GM12865 (cell line): ENCODE data around the gene CRYAA.
"Not testable (repeated sequence)": the region's sequence is repeated elsewhere in the genome, so short reads cannot be mapped to it uniquely, and the experiment has no call there.

Experiments used
- DNase-seq: peaks from one replicate; pipeline ENCODE4 v3.0.0; 2010; ENCODE audit warnings: low read depth
- H3K4me3 ChIP-seq: 2 replicates; pipeline ENCODE4 v1.5.1; 2011; ENCODE audit warnings: mild to moderate bottlenecking, low read depth, low read length, control low read depth

CRYAA gene, protein sequence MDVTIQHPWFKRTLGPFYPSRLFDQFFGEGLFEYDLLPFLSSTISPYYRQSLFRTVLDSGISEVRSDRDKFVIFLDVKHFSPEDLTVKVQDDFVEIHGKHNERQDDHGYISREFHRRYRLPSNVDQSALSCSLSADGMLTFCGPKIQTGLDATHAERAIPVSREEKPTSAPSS

DNA sequence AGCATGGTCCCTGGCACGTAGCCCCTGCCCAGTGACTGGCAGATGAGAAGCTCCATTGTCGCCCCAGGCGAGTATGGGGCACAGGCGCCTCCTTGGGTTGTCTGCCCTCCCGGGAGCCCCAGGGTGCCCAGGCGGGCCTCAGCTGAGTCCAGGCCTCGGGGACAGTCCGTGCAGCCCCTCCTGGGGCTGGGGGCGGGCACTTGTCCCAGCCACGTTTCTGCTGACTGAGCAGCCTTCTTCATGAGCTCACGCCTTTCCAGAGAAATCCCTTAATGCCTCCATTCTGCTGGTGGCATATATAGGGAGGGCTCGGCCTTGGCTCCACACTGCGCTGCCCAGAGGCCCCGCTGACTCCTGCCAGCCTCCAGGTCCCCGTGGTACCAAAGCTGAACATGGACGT, at the start of gene CRYAA:
CRYAA (plus strand) TSS at position 301 of the 400 bp plus-strand sequence; CDS start at position 393, 92 bp downstream.
- not testable (repeated sequence) for H3K4me3 ChIP-seq, DNase-seq

- H3K4me3 ChIP-seq, DNase-seq: not testable (repeated sequence)
Measured at GRCh38 chr21:43130094-43130493, 38.7 kb upstream of the CRYAA start.

GRCh38 chr21:43134520-43134919, 34.3 kb upstream of the CRYAA start:
- not testable (repeated sequence) for DNase-seq, H3K4me3 ChIP-seq

GRCh38 chr21:43138944-43139343, 29.9 kb upstream of the CRYAA start:
- not testable (repeated sequence) for DNase-seq, H3K4me3 ChIP-seq

DNA sequence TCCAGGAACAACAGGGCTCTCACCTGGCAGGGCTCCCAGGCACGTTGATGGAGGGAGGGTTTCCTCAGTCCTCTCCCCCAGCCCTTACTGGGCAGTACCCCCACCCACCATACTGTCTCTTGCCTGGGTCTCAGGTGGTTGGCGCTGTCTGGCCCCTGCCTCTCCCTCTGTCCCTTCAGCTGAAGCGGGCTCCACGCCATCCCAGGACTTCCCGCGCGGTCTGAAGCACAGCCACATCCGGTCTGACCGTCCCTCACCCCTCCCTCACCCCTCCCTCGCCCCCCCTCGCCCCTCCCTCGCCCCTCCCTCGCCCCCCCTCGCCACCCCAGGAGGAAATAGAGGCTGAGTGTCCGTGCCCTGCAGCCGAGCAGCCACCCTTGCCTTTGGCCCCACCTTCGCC, 27.4 kb upstream of the CRYAA start:
- H3K4me3 ChIP-seq, DNase-seq: not testable (repeated sequence)

DNA sequence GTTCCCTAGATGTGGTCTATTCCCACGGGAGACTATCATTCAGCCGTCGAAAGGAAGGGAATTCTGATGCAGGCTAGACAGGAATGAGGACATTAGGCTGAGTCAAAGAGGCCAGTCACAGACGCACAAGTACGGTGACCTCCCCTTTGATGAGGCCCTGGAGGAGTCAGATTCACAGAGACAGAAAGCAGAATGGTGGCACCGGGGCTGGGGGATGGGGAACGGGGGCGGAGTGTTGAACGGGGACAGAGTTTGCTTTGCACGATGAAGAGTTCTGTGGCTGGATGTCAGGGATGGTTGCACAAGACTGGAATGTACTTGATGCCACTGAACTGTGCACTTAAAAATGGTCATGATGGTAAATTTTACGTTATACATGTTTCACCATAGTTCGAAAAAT, 22.2 kb upstream of the CRYAA start:
- DNase-seq, H3K4me3 ChIP-seq: not testable (repeated sequence)

DNA sequence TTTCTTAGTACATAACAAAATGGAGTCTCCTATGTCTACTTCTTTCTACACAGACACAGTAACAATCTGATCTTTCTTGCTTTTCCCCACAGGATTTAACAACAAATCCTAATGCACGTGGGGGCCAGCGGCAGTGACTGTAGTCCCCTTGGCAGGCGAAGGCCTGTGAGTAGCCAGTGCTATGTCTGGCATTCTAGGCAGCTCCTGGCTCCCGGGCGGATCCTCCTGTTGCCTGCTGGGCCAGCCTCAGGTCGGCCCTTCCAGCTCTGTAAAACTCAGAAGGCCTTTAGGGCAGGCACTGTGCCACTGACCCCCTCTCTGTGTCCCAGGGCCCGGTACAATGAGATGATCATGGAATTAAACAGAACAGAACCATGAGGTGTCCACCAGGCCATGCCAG, 20.8 kb upstream of the CRYAA start:
- not testable (repeated sequence) for H3K4me3 ChIP-seq, DNase-seq

DNA sequence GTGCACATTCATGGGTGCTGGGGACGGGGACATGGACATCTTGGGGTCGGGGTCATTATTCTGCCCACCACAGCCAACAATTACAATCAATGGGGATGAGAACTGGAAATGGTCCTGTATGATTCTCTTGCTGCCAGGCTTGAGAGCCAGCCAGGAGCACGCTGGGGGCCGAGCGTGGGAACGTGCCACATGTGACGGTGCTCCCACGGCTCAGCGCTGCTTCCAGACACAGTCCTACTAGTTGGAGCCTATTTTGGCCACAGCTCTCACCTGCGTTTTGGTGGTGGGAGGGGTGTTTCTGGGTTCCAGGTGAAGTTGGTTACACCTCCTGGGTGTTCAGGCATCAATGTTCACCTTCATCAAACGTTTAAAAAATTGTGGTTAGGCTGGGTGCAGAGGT, 19.5 kb upstream of the CRYAA start:
- DNase-seq: not testable (repeated sequence)

DNA sequence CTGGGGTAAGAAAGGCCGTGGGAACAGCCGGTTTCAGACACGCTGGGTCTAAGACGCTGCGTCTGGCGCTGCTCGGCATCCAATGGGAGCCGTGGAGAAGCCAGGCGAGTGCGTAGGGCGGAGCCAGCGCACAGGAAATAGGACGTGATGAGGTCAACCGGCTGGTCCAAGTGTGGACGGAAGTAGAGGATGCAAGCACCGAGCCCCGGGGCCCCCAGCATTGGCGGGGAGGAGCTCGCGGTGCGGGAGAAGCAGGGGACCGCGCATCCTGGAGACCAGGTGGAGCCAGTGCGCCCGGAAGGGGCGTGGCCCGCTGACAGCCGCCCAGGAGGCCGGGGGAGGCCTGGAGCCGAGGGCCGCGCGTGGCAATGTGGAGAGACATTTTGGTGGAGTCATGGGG, 15.2 kb upstream of the CRYAA start:
- H3K4me3 ChIP-seq: not testable (repeated sequence)

More for the DNA sequence above, 19.5 kb upstream of the CRYAA start:
- H3K4me3 ChIP-seq: not testable (repeated sequence)

DNA sequence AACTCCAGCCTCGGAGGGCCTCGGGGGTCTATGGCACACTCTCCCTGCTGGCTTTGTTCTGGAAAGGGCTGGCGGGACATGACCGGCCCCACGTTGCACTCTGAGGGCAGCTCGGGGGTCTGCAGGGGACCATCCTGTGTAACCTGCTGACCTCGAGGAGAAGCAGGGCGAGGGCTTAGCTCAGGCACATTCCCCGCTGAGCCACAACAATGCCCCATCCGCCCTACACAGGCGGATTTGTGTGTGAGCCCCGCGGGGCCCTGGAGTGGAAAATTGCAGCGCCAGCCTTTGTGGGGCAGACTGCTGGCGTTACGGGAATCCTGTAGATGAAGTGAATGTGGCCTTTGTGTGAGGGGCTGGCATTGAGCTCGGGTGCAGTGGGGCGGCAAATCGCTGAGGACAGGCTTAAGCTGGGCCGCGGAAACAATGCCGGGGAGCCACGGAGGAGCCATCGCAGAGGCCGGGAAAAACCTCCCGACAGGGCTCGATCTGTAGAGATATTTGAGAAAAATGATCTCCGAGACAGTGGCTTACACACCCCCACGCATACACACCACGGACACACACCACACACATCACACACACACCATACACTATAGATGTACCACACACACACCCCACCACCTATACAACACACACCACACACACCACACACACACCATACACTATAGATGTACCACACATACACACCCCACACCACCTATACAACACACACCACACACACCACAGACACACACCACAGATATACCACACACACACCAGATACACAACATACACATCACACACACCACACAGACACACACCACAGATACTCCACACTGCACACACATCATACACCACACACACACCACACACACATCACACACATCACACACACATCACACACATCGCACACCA, 9.3 kb upstream of the CRYAA start:
- DNase-seq, H3K4me3 ChIP-seq: not testable (repeated sequence)

More for the DNA sequence above, 15.2 kb upstream of the CRYAA start:
- DNase-seq: not testable (repeated sequence)

DNA sequence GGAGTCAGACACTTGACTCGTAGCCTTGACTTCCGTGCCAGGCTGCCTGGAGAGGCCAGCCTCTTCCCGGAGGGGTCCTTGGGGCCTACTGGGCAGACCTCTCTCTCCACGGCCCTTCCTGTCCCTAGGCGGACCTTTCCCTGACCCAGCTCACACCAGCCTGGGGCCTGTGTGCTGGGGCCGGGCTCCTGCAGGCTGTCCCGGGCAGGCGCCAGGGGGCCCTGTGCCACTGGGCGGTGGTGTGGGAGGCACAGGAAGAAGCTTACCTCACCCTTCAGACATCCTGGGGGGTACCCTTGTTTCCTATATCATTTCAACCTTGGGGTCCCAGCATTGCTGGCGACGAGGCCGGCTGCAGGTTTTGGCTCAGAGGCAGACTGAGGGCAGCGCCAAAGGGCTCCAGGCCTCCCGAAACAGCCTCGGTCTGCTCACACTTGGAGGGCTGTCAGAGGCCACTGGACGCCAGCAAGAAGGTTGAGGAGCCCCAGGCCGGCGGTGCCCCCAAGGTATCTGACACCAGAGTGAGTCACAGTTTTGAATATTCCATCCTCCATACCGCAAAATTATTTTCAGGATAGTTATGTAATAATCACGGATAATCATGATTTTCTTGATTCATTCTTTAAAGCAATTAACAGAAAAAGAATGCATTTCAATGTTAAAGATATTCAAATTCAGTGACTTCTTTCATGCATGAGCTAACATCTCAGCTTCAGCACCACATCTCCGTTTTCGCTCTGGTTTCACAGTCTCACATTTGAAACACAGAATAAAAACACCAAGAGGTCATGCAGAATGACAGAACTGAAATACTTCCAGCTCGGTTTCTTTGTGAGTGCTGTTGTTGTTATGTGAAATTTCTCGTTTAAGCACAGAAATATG, 6.7 kb upstream of the CRYAA start:
- not testable (repeated sequence) for H3K4me3 ChIP-seq

GRCh38 chr21:43162708-43163205, 6.1 kb upstream of the CRYAA start:
- not testable (repeated sequence) for DNase-seq, H3K4me3 ChIP-seq

More for the DNA sequence above, 6.7 kb upstream of the CRYAA start:
- not testable (repeated sequence) for DNase-seq

DNA sequence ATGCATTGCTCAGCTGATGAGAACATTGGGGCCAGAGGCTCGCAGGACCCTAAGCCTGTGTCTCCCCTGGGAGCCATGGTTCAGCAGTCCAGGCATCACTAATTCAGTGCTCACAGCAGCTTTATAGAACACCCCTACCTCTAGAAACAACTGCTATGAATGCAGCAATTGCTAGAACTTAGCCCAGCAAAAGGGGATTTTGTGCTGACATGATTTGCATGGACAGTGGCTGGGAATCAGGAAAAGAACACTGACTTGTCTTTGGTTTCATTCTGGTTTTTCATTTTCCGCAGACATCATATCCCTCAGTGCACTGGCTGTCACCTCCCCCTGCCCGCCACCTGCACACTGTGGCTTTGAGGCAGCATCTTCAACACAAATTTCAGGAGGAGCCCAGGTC, 4.0 kb upstream of the CRYAA start:
- H3K4me3 ChIP-seq, DNase-seq: not testable (repeated sequence)

DNA sequence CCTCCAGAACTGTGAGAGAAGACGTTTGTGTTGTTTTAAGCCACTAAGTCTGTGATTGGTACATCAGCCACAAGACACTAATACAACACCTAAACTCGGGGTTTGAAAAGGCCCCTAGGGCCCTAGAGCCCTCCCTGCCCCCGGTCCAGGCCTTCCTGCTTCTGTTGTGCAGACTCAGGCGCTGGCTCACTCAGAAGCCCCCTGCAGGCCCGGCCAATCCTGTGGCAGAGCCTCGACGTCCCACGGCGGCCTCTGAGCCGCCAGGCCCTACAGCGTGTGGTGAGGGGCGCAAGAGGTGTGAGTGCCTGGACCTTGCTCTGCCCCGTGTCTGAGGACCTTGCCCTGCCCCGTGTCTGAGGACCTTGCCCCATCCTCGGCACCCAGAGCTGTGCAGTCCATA, 3.1 kb upstream of the CRYAA start:
- H3K4me3 ChIP-seq, DNase-seq: not testable (repeated sequence)

DNA sequence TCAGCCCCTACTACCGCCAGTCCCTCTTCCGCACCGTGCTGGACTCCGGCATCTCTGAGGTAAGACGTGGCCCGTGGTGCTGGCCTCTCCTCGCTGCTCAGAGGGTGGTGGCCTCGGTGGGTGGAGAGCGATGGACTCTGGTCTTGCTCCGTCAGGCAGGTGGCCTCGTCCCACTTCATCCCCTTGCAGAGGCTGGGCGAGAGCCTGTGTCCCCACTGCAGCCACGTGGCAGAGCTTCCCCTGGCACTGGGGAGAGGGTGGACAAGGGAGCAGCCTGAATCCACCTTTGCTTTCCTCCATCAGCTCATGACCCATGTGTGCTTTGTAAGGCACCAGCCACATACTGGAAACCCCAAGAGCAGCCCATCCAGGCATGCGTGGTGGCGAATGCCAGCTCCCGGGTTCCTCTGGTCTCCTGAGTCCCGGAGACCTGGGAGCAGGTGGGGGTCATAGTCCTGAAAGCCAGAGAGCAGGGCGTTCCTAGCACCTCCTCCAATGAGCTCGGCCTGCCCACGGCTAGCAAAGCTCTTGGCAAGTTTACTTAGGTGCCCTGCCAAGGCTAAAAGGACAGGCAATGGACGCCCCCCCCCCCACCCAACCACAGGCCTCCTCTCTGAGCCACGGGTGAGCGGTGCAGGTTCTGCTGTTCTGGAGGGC, 550 bp downstream of the CRYAA start:
- DNase-seq, H3K4me3 ChIP-seq: not testable (repeated sequence)

GRCh38 chr21:43169891-43170290, 1.1 kb downstream of the CRYAA start:
- H3K4me3 ChIP-seq, DNase-seq: not testable (repeated sequence)

DNA sequence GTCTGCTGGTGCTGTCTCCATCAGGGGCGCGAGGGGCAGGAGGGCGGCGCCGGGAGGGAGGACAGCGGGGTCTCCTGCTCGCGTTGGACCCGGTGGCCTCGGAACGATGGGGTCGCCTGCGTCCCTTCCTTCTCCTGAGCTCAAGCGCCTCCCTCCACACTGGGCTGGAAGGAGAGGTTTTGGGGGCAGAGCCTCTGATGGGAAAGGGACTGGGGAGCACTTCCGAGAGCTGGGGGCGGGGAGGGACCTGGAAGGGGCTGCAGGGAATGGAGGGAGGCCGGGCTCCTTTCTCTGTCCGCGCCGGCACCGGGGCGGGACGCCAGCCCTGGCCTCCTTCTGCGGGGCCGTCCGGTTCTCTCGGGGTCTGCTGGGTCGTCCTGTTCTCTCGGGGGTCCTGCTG, 4.0 kb downstream of the CRYAA start:
- not testable (repeated sequence) for H3K4me3 ChIP-seq, DNase-seq

DNA sequence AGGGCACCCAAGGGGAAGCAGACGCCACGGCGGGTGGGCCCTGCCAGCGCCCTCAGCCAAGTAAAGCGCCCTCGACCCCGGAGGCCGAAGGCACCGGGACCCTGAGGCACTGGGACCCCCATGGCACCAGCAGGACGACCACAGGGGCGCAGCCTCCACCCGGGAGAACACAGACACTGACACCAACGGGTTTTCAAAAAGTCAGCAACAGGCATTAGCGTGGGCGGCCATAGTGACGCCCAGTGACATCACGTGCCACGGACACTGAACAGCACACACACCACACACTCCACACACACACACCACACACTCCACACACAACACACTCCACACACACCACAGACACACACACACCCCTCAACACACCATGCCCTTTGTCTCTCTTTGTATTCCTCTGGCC, 4.6 kb downstream of the CRYAA start:
- H3K4me3 ChIP-seq: not testable (repeated sequence)
- peak; percentile 33 for DNase-seq

- not testable (repeated sequence) for DNase-seq, H3K4me3 ChIP-seq
Measured at GRCh38 chr21:43173930-43174329, 5.1 kb downstream of the CRYAA start.
